ENCODE measurements around the gene PPP1R9A.

The PPP1R9A gene

GRCh38 chr7:95011146-95011928 lies 103.9 kb downstream of the PPP1R9A start:
- TF ChIP-seq CTCF (IDR thresholded peaks at IDR 0.05; ENCODE audit: insufficient read depth, low read length, poor library complexity, severe bottlenecking) (no peak), EZH2phosphoT487 (conservative IDR thresholded peaks at IDR 0.05; ENCODE audit: low read length) (no peak)
- Histone ChIP-seq H3K79me2 (ENCODE audit: insufficient read depth, low read length) (no peaks in the 10 kb centered on the region), H3K27ac (ENCODE audit: low read depth, low read length) (no peak overlapping the region), H3K9me3 (ENCODE audit: insufficient read depth, low read length) (no peaks in the 10 kb centered on the region), H4K20me1 (ENCODE audit: low read depth, low read length) (no peaks in the 10 kb centered on the region), H2AFZ (ENCODE audit: low read depth, low read length, severe bottlenecking) (no peak overlapping the region), H3K4me3 (ENCODE audit: insufficient read depth, low read length, poor library complexity, severe bottlenecking) (no peak overlapping the region), H3K27me3 (ENCODE audit: low read length) (no peaks in the 10 kb centered on the region), H3K4me2 (ENCODE audit: low read depth, low read length, poor library complexity, severe bottlenecking) (no peak overlapping the region), H3F3A (ENCODE audit: insufficient read depth) (no peaks in the 10 kb centered on the region), H3K9ac (ENCODE audit: low read length) (no peak overlapping the region), H3K9me2 (replicated peaks; ENCODE audit: insufficient read depth, low read length) (no peaks in the 10 kb centered on the region), H3K36me3 (ENCODE audit: low read length) (no peaks in the 10 kb centered on the region)

- Histone ChIP-seq H2AFZ (ENCODE audit: low read depth, low read length, severe bottlenecking) (no peak overlapping the region), H3F3A (ENCODE audit: insufficient read depth) (no peaks in the 10 kb centered on the region), H3K27ac (ENCODE audit: low read depth, low read length) (no peak overlapping the region), H3K9me3 (ENCODE audit: insufficient read depth, low read length) (no peaks in the 10 kb centered on the region), H3K9me2 (replicated peaks; ENCODE audit: insufficient read depth, low read length) (no peaks in the 10 kb centered on the region), H3K79me2 (ENCODE audit: insufficient read depth, low read length) (no peaks in the 10 kb centered on the region), H3K36me3 (ENCODE audit: low read length) (no peaks in the 10 kb centered on the region), H3K4me3 (ENCODE audit: insufficient read depth, low read length, poor library complexity, severe bottlenecking) (no peak overlapping the region), H3K9ac (ENCODE audit: low read length) (no peak overlapping the region), H3K27me3 (ENCODE audit: low read length) (no peaks in the 10 kb centered on the region), H4K20me1 (ENCODE audit: low read depth, low read length) (no peaks in the 10 kb centered on the region), H3K4me2 (ENCODE audit: low read depth, low read length, poor library complexity, severe bottlenecking) (no peak overlapping the region)
- no peak for TF ChIP-seq EZH2phosphoT487 (conservative IDR thresholded peaks at IDR 0.05; ENCODE audit: low read length)
These were observed 104.6 kb downstream of the PPP1R9A start for GRCh38 chr7:95011995-95012394.

- Histone ChIP-seq H2AFZ (ENCODE audit: low read depth, low read length, severe bottlenecking) (no peak overlapping the region), H3K4me3 (ENCODE audit: insufficient read depth, low read length, poor library complexity, severe bottlenecking) (no peak overlapping the region), H4K20me1 (ENCODE audit: low read depth, low read length) (no peaks in the 10 kb centered on the region), H3K36me3 (ENCODE audit: low read length) (no peaks in the 10 kb centered on the region), H3K79me2 (ENCODE audit: insufficient read depth, low read length) (no peaks in the 10 kb centered on the region), H3K4me2 (ENCODE audit: low read depth, low read length, poor library complexity, severe bottlenecking) (no peak overlapping the region), H3K9me3 (ENCODE audit: insufficient read depth, low read length) (no peaks in the 10 kb centered on the region), H3K27me3 (ENCODE audit: low read length) (no peaks in the 10 kb centered on the region), H3F3A (ENCODE audit: insufficient read depth) (no peaks in the 10 kb centered on the region), H3K9me2 (replicated peaks; ENCODE audit: insufficient read depth, low read length) (no peaks in the 10 kb centered on the region), H3K9ac (ENCODE audit: low read length) (no peak overlapping the region), H3K27ac (ENCODE audit: low read depth, low read length) (no peak overlapping the region)
- TF ChIP-seq CTCF (IDR thresholded peaks at IDR 0.05; ENCODE audit: insufficient read depth, low read length, poor library complexity, severe bottlenecking) (no peak), EZH2phosphoT487 (conservative IDR thresholded peaks at IDR 0.05; ENCODE audit: low read length) (no peak)
These were observed 110.6 kb downstream of the PPP1R9A start for GRCh38 chr7:95018021-95018420.

- TF ChIP-seq EZH2phosphoT487 (conservative IDR thresholded peaks at IDR 0.05; ENCODE audit: low read length): no peak
- no peak for TF ChIP-seq CTCF (IDR thresholded peaks at IDR 0.05; ENCODE audit: insufficient read depth, low read length, poor library complexity, severe bottlenecking)
- H3K4me3 ChIP-seq (ENCODE audit: insufficient read depth, low read length, poor library complexity, severe bottlenecking): no peak overlapping the region
These were observed 118.6 kb downstream of the PPP1R9A start for GRCh38 chr7:95026018-95026417.

More at GRCh38 chr7:95026018-95026417, 118.6 kb downstream of the PPP1R9A start:
- Histone ChIP-seq H3F3A (ENCODE audit: insufficient read depth) (no peaks in the 10 kb centered on the region), H3K27ac (ENCODE audit: low read depth, low read length) (no peak overlapping the region), H3K9me2 (replicated peaks; ENCODE audit: insufficient read depth, low read length) (no peaks in the 10 kb centered on the region), H4K20me1 (ENCODE audit: low read depth, low read length) (no peaks in the 10 kb centered on the region), H3K79me2 (ENCODE audit: insufficient read depth, low read length) (no peaks in the 10 kb centered on the region), H2AFZ (ENCODE audit: low read depth, low read length, severe bottlenecking) (no peak overlapping the region), H3K4me2 (ENCODE audit: low read depth, low read length, poor library complexity, severe bottlenecking) (no peak overlapping the region), H3K9me3 (ENCODE audit: insufficient read depth, low read length) (no peaks in the 10 kb centered on the region; the same call in 1 of the 2 replicates), H3K27me3 (ENCODE audit: low read length) (no peaks in the 10 kb centered on the region), H3K36me3 (ENCODE audit: low read length) (no peaks in the 10 kb centered on the region), H3K9ac (ENCODE audit: low read length) (no peak overlapping the region)

Measured in SU-DHL-6 (cell line).